Measurements from ENCODE around the gene RELN.
"Not testable (repeated sequence)": the region's sequence is repeated elsewhere in the genome, so short reads cannot be mapped to it uniquely, and the experiment has no call there.

RELN gene

GRCh38 chr7:103795787-103796186 is 193.7 kb downstream of the RELN start:
- no peaks in the 10 kb centered on the region for H3K36me3 ChIP-seq (replicated peaks)
- no peaks in the 10 kb centered on the region for H3K27me3 ChIP-seq (replicated peaks)
- H3K4me3 ChIP-seq (ENCODE audit: low read depth, low read length): no peak overlapping the region
- no peak overlapping the region for H3K27ac ChIP-seq
- in situ Hi-C loops (cut with HindIII; ENCODE audit: low pct_ligation_motif_present, low sequenced_read_pairs): no loop called here
- DNase-seq: no peak
- TF ChIP-seq CTCF (IDR thresholded peaks at IDR 0.05; ENCODE audit: low read depth, low read length, missing control alignments): no peak

GRCh38 chr7:103795107-103795506 is 194.4 kb downstream of the RELN start:
- Histone ChIP-seq H3K36me3 (replicated peaks) (no peaks in the 10 kb centered on the region), H3K4me3 (ENCODE audit: low read depth, low read length) (no peak overlapping the region), H3K27ac (no peak overlapping the region), H3K27me3 (replicated peaks) (no peaks in the 10 kb centered on the region)
- in situ Hi-C loops (cut with HindIII; ENCODE audit: low pct_ligation_motif_present, low sequenced_read_pairs): no loop called here
- DNase-seq: no peak
- no peak for TF ChIP-seq CTCF (IDR thresholded peaks at IDR 0.05; ENCODE audit: low read depth, low read length, missing control alignments)

- no peak overlapping the region for H3K27ac ChIP-seq
- no peak for DNase-seq
- in situ Hi-C loops (cut with HindIII; ENCODE audit: low pct_ligation_motif_present, low sequenced_read_pairs): no loop called here
- no peaks in the 10 kb centered on the region for H3K36me3 ChIP-seq (replicated peaks)
- TF ChIP-seq CTCF (IDR thresholded peaks at IDR 0.05; ENCODE audit: low read depth, low read length, missing control alignments): no peak
- no peaks in the 10 kb centered on the region for H3K27me3 ChIP-seq (replicated peaks)
- H3K4me3 ChIP-seq (ENCODE audit: low read depth, low read length): no peak overlapping the region
Observed at GRCh38 chr7:103794424-103794823, 195.0 kb downstream of the RELN start.

GRCh38 chr7:103793614-103794013 is 195.8 kb downstream of the RELN start:
- in situ Hi-C loops (cut with HindIII; ENCODE audit: low pct_ligation_motif_present, low sequenced_read_pairs): no loop called here
- no peak for DNase-seq
- no peaks in the 10 kb centered on the region for H3K27me3 ChIP-seq (replicated peaks)
- no peaks in the 10 kb centered on the region for H3K36me3 ChIP-seq (replicated peaks)
- no peak for TF ChIP-seq CTCF (IDR thresholded peaks at IDR 0.05; ENCODE audit: low read depth, low read length, missing control alignments)
- H3K27ac ChIP-seq: no peak overlapping the region
- no peak overlapping the region for H3K4me3 ChIP-seq (ENCODE audit: low read depth, low read length)

GRCh38 chr7:103791894-103792293 is 197.6 kb downstream of the RELN start:
- H3K27me3 ChIP-seq (replicated peaks): no peaks in the 10 kb centered on the region
- no peaks in the 10 kb centered on the region for H3K36me3 ChIP-seq (replicated peaks)
- no peak overlapping the region for H3K27ac ChIP-seq
- in situ Hi-C loops (cut with HindIII; ENCODE audit: low pct_ligation_motif_present, low sequenced_read_pairs): no loop called here
- H3K4me3 ChIP-seq (ENCODE audit: low read depth, low read length): no peak overlapping the region
- no peak for DNase-seq
- no peak for TF ChIP-seq CTCF (IDR thresholded peaks at IDR 0.05; ENCODE audit: low read depth, low read length, missing control alignments)

GRCh38 chr7:103787041-103787440 is 202.4 kb downstream of the RELN start:
- H3K4me3 ChIP-seq (ENCODE audit: low read depth, low read length); H3K36me3 ChIP-seq (replicated peaks); in situ Hi-C loops (cut with HindIII; ENCODE audit: low pct_ligation_motif_present, low sequenced_read_pairs); DNase-seq; H3K27ac ChIP-seq; H3K27me3 ChIP-seq (replicated peaks): not testable (repeated sequence)
